ENCODE data around the gene SMARCA5. TPM values are rescaled to one million over a fixed set of nuclear protein-coding genes. Genes with fewer than 3 reads are reported as not detected.

The SMARCA5 gene
- total RNA-seq, 1 donor: 73.8 TPM

DNA sequence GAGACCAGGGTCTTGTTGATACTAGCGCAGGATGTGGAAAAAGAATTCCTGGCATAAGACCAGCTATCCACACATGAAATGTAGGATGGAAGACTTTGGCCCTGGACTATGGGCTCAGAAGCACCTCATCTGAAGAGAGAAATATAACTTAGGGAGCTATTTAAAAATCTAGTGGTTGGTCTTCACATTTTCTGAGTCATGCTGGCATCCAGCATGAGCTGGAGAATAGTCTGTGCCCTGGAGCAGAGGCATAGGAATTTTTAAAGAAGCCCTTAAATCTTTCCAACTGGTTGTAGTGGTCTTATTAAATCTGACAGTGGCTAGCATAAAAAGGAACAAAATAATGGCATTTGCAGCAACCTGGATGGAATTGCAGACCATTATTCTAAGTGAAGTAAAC, 86.3 kb downstream of the SMARCA5 start:
- TF ChIP-seq, protein P1, sequence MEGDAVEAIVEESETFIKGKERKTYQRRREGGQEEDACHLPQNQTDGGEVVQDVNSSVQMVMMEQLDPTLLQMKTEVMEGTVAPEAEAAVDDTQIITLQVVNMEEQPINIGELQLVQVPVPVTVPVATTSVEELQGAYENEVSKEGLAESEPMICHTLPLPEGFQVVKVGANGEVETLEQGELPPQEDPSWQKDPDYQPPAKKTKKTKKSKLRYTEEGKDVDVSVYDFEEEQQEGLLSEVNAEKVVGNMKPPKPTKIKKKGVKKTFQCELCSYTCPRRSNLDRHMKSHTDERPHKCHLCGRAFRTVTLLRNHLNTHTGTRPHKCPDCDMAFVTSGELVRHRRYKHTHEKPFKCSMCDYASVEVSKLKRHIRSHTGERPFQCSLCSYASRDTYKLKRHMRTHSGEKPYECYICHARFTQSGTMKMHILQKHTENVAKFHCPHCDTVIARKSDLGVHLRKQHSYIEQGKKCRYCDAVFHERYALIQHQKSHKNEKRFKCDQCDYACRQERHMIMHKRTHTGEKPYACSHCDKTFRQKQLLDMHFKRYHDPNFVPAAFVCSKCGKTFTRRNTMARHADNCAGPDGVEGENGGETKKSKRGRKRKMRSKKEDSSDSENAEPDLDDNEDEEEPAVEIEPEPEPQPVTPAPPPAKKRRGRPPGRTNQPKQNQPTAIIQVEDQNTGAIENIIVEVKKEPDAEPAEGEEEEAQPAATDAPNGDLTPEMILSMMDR (IDR thresholded peaks at IDR 0.05; ENCODE audit: insufficient read depth, low read depth, low read length): no peak
- DNase-seq (ENCODE audit: low read depth): no peak

GRCh38 chr4:143606480-143606879, 93.0 kb downstream of the SMARCA5 start:
- TF ChIP-seq, protein P1 (IDR thresholded peaks at IDR 0.05; ENCODE audit: insufficient read depth, low read depth, low read length): no peak
- DNase-seq (ENCODE audit: low read depth): no peak
- no peak overlapping the region for H3K4me3 ChIP-seq (ENCODE audit: low read depth, low read length)

More for the DNA sequence above, 86.3 kb downstream of the SMARCA5 start:
- H3K4me3 ChIP-seq (ENCODE audit: low read depth, low read length): no peak overlapping the region

Other genes with a start within 250 kb of the SMARCA5 start
- 13.0 and 16.1 TPM in 2 replicates for gene GAB1, start 176.8 kb upstream of the SMARCA5 start, total RNA-seq
- gene FREM3, start 187.0 kb downstream of the SMARCA5 start, total RNA-seq: not detected in 2 replicates

All from fibroblast of villous mesenchyme (primary cell).